AG04450 (cell line): Measurements from ENCODE around the gene CXCR6. TPM values are rescaled to one million over a fixed set of nuclear protein-coding genes. Genes with fewer than 3 reads are reported as not detected.

ENCODE experiments used
- CTCF ChIA-PET: fragments of 300-600, 350-600 bp; formaldehyde crosslinking; extraction: SDS; loops from one replicate; lab custom pipeline; 2022; ENCODE audit warnings: antibody characterized with exemption, inconsistent platforms; lab: Charles Lee
- POLR2A ChIA-PET: fragments of 350-600 bp; formaldehyde crosslinking; extraction: SDS; loops from one replicate; lab custom pipeline; 2021; ENCODE audit warnings: antibody characterized with exemption, inconsistent platforms; lab: Yijun Ruan, JAX
- DNase-seq: peaks from one replicate; pipeline ENCODE4 v3.0.0-alpha.2; 2011; ENCODE audit warnings: low read depth, low spot score
- H3K27ac ChIP-seq: one replicate; pipeline ENCODE4 v1.5.1; 2012; ENCODE audit warnings: low read depth, low read length, control low read depth
- H3K27me3 ChIP-seq: one replicate; pipeline ENCODE4 v1.6.0; 2012; ENCODE audit warnings: low read length; ENCODE audit not compliant: control insufficient read depth, insufficient read depth
- H3K4me3 ChIP-seq: 2 replicates; pipeline ENCODE4 v1.5.1; 2011; ENCODE audit warnings: mild to moderate bottlenecking, low read depth, low read length, control low read depth
- H3K9me3 ChIP-seq: 2 replicates; pipeline ENCODE4 v1.5.1; 2012; ENCODE audit warnings: low read length; ENCODE audit not compliant: control insufficient read depth, insufficient read depth
- CTCF ChIP-seq: IDR thresholded peaks from 2 replicates; pipeline ENCODE4 v1.5.1; 2011; ENCODE audit warnings: low read depth, low read length, control low read depth, inconsistent platforms
- polyA plus RNA-seq: library from polyadenylated mRNA; depleted of rRNA; stranded (reverse); fragments of >200 nt; gene quantifications from 2 replicates; pipeline ENCODE4 v1.2.3, GENCODE V29; 2011

The CXCR6 gene
- polyA plus RNA-seq, 1 experiment: not detected

- no peak for DNase-seq
- ChIA-PET POLR2A (interaction anchor here (1.0 kb wide), 1 partner anchor 9 kb away, joined by 6 read pairs; no protein-coding TSS in a partner anchor), CTCF (interaction anchor here (1.6 to 2.4 kb wide), 2 partner anchors 43 to 98 kb away, joined by 7 to 8 read pairs; no protein-coding TSS in a partner anchor)
- H3K27me3 ChIP-seq: no peaks in the 10 kb centered on the region
- H3K4me3 ChIP-seq: no peak overlapping the region
- no peaks in the 10 kb centered on the region for H3K9me3 ChIP-seq
- TF ChIP-seq CTCF: no peak
- no peak overlapping the region for H3K27ac ChIP-seq
These were observed 38.2 kb downstream of the CXCR6 start for GRCh38 chr3:45981346-45982074.

- Histone ChIP-seq H3K27me3 (no peaks in the 10 kb centered on the region), H3K4me3 (no peak overlapping the region), H3K9me3 (no peaks in the 10 kb centered on the region), H3K27ac (no peak overlapping the region)
- TF ChIP-seq CTCF: no peak
- POLR2A ChIA-PET: interaction anchor here (1.3 kb wide), 1 partner anchor 11 kb away, joined by 5 read pairs; no protein-coding TSS in a partner anchor
- CTCF ChIA-PET: interaction anchor here (1.3 to 1.6 kb wide), 2 partner anchors 10 to 95 kb away, joined by 4 to 5 read pairs; no protein-coding TSS in a partner anchor
- no peak for DNase-seq
These were observed 40.5 kb downstream of the CXCR6 start for GRCh38 chr3:45983770-45984169.

GRCh38 chr3:45984331-45985312 is 41.4 kb downstream of the CXCR6 start:
- TF ChIP-seq CTCF: no peak
- POLR2A ChIA-PET: interaction anchor here (1.3 kb wide), 1 partner anchor 12 kb away, joined by 5 read pairs; no protein-coding TSS in a partner anchor
- CTCF ChIA-PET: interaction anchor here (1.1 to 1.6 kb wide), 3 partner anchors 9 to 95 kb away, joined by 4 to 5 read pairs (median 4); no protein-coding TSS in a partner anchor
- Histone ChIP-seq H3K9me3 (no peaks in the 10 kb centered on the region), H3K27me3 (no peaks in the 10 kb centered on the region), H3K27ac (peak overlapping the region; percentile 92), H3K4me3 (no peak overlapping the region; the same call in 1 of the 2 replicates)
- peak; percentile 73 for DNase-seq

GRCh38 chr3:45985532-45986302 is 42.5 kb downstream of the CXCR6 start:
- H3K4me3 ChIP-seq: no peak overlapping the region
- POLR2A ChIA-PET: interaction anchor here (1.4 kb wide), 1 partner anchor 13 kb away, joined by 8 read pairs; no protein-coding TSS in a partner anchor
- no peak for TF ChIP-seq CTCF
- no peaks in the 10 kb centered on the region for H3K9me3 ChIP-seq
- no peak for DNase-seq
- peak overlapping the region; percentile 92 for H3K27ac ChIP-seq
- H3K27me3 ChIP-seq: no peaks in the 10 kb centered on the region
- CTCF ChIA-PET: interaction anchor here (1.1 to 2.2 kb wide), 3 partner anchors 47 to 94 kb away, joined by 4 to 9 read pairs (median 4); no protein-coding TSS in a partner anchor
